ENCODE measurements around the gene PLA2G4C. TPM values are rescaled to one million over a fixed set of nuclear protein-coding genes. Genes with fewer than 3 reads are reported as not detected.

The PLA2G4C gene
- total RNA-seq, 4 donors from 2014 or later = 3.8 to 15.6 (median 9.7) TPM

DNA sequence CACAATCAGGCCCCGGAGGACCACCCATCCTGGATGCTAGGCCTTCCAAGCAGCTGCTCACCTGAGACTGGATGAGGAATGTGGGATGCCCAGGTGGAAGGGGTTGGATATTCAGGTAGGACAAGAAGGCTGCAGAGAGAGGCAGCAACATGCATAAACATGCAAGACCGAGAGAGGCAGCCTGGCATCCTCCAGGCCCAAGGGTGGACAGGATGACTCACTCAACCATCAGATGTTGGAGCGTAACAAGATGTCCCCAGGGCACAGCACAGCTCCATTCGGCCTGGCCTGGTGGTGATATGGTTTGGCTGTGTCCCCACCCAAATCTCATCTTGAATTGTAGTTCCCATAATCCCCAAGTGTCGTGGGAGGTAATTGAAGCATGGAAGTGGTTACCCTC is 56.8 kb downstream of the PLA2G4C start:
- H3K4me3 ChIP-seq = no peak overlapping the region
- no peaks in the 10 kb centered on the region for H3K27me3 ChIP-seq
- H3K36me3 ChIP-seq = peaks cover 0 to 63% of the 10 kb centered on the region in 2 donors
- WGBS, 2 donors (ENCODE audit: low coverage in 1 of 2) = 74% methylated on average over 4 of the region's 5 CpGs; no CpG with 5 or more reads in 1 of the 2 donors
- H3K4me1 ChIP-seq = no peaks in the 10 kb centered on the region
- H3K27ac ChIP-seq = no peak overlapping the region
- TF ChIP-seq EP300 (IDR thresholded peaks at IDR 0.05) (no peak), POLR2A (IDR thresholded peaks at IDR 0.05) (no peak), POLR2AphosphoS5 (IDR thresholded peaks at IDR 0.05) (no peak)
- TF ChIP-seq, protein P1, sequence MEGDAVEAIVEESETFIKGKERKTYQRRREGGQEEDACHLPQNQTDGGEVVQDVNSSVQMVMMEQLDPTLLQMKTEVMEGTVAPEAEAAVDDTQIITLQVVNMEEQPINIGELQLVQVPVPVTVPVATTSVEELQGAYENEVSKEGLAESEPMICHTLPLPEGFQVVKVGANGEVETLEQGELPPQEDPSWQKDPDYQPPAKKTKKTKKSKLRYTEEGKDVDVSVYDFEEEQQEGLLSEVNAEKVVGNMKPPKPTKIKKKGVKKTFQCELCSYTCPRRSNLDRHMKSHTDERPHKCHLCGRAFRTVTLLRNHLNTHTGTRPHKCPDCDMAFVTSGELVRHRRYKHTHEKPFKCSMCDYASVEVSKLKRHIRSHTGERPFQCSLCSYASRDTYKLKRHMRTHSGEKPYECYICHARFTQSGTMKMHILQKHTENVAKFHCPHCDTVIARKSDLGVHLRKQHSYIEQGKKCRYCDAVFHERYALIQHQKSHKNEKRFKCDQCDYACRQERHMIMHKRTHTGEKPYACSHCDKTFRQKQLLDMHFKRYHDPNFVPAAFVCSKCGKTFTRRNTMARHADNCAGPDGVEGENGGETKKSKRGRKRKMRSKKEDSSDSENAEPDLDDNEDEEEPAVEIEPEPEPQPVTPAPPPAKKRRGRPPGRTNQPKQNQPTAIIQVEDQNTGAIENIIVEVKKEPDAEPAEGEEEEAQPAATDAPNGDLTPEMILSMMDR (IDR thresholded peaks at IDR 0.05) = no peak
- no peak for ATAC-seq
- H3K9me3 ChIP-seq = no peaks in the 10 kb centered on the region

DNA sequence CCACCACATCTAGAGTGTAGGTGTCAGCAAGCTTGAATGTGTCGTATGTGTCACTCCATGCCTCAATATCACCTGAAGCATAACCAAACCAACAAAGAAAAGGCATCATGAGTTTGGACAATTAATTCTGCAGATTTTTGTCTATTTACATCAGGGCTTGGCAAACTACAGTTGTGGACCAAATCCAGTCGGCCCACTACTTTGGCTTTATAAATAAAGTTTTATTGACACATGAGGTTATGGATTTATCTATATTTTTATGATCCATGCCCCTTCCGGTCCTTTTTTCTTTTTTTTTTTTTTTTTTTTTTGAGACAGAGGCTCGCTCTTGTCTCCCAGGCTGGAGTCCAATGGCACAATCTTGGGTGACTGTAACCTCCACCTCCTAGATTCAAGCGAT is 57.5 kb downstream of the PLA2G4C start:
- no peak overlapping the region for H3K27ac ChIP-seq
- no peaks in the 10 kb centered on the region for H3K9me3 ChIP-seq
- WGBS, 2 donors (ENCODE audit: low coverage in 1 of 2) = 72 to 76% methylated on average over 4 of the region's 5 CpGs
- ATAC-seq = no peak
- TF ChIP-seq POLR2A (IDR thresholded peaks at IDR 0.05) (no peak), EP300 (IDR thresholded peaks at IDR 0.05) (no peak), POLR2AphosphoS5 (IDR thresholded peaks at IDR 0.05) (no peak)
- TF ChIP-seq, protein P1 (IDR thresholded peaks at IDR 0.05) = no peak
- H3K36me3 ChIP-seq = peaks cover 0 to 71% of the 10 kb centered on the region in 2 donors
- no peaks in the 10 kb centered on the region for H3K4me1 ChIP-seq
- H3K27me3 ChIP-seq = no peaks in the 10 kb centered on the region
- no peak overlapping the region for H3K4me3 ChIP-seq

DNA sequence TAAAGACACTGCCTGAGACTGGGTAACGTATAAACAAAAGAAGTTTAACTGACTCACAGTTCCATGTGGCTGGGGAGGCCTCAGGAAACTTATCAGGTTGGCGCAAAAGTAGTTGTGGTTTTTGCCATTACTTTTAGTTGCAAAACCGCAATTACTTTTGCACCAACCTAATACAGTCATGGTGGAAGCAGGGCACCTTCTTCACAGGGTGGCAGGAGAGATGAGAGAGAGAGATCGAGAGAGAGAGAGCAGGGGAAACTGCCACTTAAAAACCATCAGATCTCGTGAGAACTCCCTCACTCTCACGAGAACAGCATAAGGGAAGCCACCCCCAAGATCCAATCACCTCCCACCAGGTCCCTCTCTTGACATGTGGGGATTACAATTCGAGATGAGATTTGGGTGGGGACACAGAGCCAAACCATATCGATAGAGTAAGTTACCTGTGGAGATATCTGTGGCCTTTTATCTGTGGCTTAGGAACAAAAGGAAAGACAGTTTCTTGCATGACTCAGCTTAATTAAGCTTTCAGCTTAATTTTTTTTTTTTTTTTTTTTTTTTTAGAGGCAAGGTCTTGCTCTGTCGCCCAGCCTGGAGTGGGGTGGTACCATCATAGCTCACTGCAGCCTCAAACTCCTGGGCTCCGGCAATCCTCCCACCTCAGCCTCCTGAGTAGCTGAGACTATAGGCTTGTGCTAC is 59.1 kb downstream of the PLA2G4C start:
- H3K36me3 ChIP-seq = peaks cover 0 to 81% of the 10 kb centered on the region in 2 donors

DNA sequence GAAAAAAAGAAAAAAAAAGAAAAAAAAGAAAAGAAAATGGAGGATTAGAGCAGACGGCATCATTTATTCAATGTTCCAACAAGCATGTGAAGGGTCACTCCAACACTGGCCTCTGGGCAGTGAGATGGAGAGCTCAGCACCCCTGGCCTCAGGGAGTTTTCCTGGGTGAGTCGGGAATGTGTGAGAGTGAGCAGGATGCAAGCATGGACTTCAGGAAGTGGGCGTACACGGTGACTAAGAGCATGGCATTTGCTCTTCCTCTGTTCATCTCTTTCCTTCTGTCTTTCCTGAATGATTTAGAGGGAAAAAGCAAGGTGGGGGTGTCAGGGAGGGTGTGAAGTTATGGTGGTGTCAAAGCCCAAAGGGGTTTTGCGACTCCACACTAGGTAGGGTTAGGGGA is 66.1 kb downstream of the PLA2G4C start:
- ATAC-seq = no peak
- peaks cover 26% of the 10 kb centered on the region for H3K27me3 ChIP-seq
- H3K9me3 ChIP-seq = no peaks in the 10 kb centered on the region
- H3K36me3 ChIP-seq = peaks cover 0 to 25% of the 10 kb centered on the region in 2 donors
- TF ChIP-seq POLR2A (IDR thresholded peaks at IDR 0.05) (no peak), POLR2AphosphoS5 (IDR thresholded peaks at IDR 0.05) (no peak), EP300 (IDR thresholded peaks at IDR 0.05) (no peak)
- TF ChIP-seq, protein P1 (IDR thresholded peaks at IDR 0.05) = no peak
- H3K4me3 ChIP-seq = no peak overlapping the region
- H3K4me1 ChIP-seq = no peaks in the 10 kb centered on the region
- H3K27ac ChIP-seq = no peak overlapping the region
- WGBS, 2 donors (ENCODE audit: low coverage in 1 of 2) = 83% methylated on average over 3 to 5 of the region's 5 CpGs

More for the DNA sequence above, 59.1 kb downstream of the PLA2G4C start:
- TF ChIP-seq, protein P1 (IDR thresholded peaks at IDR 0.05) = no peak
- no peak for TF ChIP-seq EP300 (IDR thresholded peaks at IDR 0.05)
- no peak for TF ChIP-seq POLR2AphosphoS5 (IDR thresholded peaks at IDR 0.05)
- TF ChIP-seq POLR2A (IDR thresholded peaks at IDR 0.05) = no peak
- 79 to 82% methylated on average over 5 to 9 of the region's 10 CpGs for whole genome bisulfite sequencing, 2 donors (ENCODE audit: low coverage in 1 of 2)
- Histone ChIP-seq H3K27ac (no peak overlapping the region), H3K9me3 (no peaks in the 10 kb centered on the region), H3K4me1 (no peaks in the 10 kb centered on the region), H3K27me3 (no peaks in the 10 kb centered on the region), H3K4me3 (no peak overlapping the region)
- ATAC-seq = no peak

DNA sequence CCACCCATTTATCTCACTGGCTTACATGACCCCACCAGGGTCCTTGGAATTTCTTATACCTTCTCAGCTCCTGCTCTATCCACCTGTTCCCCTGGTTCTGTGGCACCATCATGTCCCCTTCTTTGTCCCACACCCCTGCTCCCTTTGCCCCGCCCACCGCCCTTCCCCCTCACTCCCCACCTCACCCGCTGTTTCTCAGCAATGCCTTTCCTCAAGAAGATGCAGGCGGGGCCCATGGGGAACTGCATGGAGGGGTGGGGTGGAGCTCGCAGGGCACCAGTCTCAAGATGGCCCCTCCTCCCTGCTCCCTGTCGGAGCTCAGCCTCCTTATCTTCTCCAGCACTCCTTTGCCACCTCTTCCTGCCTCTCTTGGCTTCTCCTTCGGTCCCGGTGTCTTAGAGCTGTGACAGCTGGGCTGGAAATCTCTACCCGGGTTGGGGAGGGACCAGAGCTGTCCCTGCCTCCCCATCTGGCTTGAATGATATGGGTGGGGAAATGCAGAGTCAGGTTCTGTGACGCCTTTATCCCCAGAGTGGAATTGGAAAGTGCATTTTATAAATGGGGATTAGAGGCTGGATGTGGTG is 66.8 kb downstream of the PLA2G4C start, which contains the start of gene CABP5:
TSS of gene CABP5 (minus strand) at position 405 of the 584 bp plus-strand sequence. CDS start at position 248, 157 bp downstream.
- H3K27ac ChIP-seq = no peak within 1 kb of the TSS
- no peaks in the 10 kb centered on the region for H3K9me3 ChIP-seq
- H3K36me3 ChIP-seq = peaks cover 0 to 17% of the 10 kb centered on the region in 2 donors
- no peak for ATAC-seq
- H3K4me1 ChIP-seq = no peaks in the 10 kb centered on the region
- peaks cover 26% of the 10 kb centered on the region for H3K27me3 ChIP-seq
- no peak within 1 kb of the TSS for H3K4me3 ChIP-seq
- 59 to 76% methylated on average over 4 to 5 of the region's 10 CpGs for WGBS, 2 donors (ENCODE audit: low coverage in 1 of 2)
- TF ChIP-seq POLR2AphosphoS5 (IDR thresholded peaks at IDR 0.05) (no peak), POLR2A (IDR thresholded peaks at IDR 0.05) (no peak), EP300 (IDR thresholded peaks at IDR 0.05) (no peak)
- TF ChIP-seq, protein P1 (IDR thresholded peaks at IDR 0.05) = no peak

All from gastroesophageal sphincter (tissue), 4 donors.